HG03378 (cell line): Measurements from ENCODE around the gene WNT8B.

Experiments used
- ATAC-seq: cut with Tn5 transposase; IDR thresholded peaks from one replicate; pipeline ENCODE4 v1.9.1; 2021; ENCODE audit warnings: mild to moderate bottlenecking, moderate library complexity; ENCODE audit not compliant: unreplicated experiment

WNT8B gene

DNA sequence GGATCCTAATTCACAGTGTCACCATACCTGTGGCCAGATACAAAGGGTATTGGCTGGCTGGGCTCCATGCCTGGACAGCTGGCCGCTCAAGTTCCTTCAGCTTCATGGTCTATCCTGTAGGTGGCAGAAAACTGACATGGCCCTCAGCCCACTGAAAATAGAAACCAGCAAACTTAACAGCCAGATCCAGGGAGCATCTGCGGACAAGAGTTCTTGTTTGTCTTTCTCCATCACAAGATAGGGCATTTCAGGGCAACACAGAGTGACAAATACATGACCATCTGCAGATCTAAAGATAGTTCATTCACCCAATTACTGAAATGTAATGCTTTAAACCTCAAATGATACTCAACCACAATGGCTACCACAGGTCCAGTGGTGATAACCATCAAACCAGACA, 54.0 kb downstream of the WNT8B start:
- no peak for ATAC-seq

DNA sequence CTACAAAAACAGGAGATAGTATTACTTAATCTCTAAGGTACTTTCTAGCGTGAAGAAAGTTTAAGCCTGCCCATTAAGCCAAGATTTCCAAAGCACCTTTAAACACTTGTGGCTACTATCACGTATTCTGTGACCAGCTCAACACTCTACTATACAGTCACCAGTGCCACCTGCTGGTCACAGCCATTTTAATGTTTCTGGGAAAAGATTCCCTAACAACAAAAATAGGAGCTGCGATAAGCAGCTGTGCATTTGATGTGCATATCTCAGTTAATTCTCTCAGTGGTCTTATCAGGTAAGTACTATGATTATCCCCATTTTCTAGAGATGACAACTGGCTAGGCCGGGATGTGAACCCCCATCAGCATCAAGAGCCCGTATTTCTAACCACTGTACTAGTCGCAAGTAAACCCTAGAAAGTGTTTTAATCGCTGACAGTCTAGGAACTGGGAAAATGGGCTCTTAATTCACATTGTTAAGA, 56.0 kb downstream of the WNT8B start:
- no peak for ATAC-seq

DNA sequence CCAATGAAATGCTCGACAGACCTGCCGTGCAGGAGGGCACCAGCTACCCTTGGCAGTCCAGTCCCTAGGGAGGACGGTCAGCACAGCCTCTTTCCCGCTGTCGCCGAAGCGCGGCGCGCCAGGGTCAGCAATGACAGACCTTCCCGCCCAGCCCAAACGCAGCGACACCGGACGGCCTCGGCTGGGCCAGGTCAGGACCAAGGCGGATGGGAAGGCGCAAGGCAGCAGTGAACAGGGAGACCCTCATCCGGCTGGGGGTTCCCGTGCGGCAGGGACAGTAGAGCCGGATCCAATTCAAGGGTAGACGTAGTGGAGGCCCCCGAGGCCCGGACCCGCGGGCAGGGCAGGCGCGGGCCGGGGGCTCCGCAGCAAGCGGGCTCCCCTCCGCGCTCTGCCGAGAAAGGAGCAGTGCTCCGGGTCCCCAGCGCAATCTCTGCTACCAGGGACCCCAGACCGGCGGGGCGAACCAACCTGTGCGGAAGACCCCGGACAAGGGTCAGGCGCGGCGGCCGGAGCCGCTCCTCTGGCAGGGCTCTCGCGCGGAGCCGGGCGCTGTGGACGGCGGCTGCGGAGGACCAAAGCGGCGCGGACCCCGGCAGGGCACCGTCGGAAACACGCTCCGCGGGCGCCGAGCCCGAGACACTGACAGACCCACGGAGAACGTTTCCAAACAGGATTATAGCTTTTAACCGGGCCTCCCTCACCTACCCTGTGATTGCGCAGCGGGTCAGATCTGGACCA, 56.7 kb downstream of the WNT8B start, which contains the start of gene SEC31B:
Gene SEC31B (minus strand): TSS at position 551 of the 741 bp plus-strand sequence. CDS start 2,909 bp downstream, outside the sequence.
- ATAC-seq: no peak

DNA sequence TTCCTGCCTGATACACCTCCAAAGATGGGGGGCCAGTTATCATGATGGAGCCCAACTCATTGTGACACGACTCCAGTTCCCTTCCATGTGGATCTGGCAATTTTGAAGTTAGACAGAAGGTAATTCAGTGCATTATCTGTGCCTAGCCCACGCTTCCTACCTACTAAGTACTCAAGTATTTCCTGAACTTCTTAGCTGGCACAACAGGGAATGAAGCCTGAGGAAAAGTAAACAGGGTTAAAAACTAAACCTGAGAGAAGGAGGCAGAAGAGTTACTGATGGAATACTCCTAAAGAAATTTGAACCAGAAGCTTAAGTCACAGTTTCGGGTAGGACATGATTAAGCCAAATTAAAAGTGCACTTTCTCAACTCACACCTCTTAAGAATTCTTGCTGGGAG, 58.0 kb downstream of the WNT8B start:
- no peak for ATAC-seq

DNA sequence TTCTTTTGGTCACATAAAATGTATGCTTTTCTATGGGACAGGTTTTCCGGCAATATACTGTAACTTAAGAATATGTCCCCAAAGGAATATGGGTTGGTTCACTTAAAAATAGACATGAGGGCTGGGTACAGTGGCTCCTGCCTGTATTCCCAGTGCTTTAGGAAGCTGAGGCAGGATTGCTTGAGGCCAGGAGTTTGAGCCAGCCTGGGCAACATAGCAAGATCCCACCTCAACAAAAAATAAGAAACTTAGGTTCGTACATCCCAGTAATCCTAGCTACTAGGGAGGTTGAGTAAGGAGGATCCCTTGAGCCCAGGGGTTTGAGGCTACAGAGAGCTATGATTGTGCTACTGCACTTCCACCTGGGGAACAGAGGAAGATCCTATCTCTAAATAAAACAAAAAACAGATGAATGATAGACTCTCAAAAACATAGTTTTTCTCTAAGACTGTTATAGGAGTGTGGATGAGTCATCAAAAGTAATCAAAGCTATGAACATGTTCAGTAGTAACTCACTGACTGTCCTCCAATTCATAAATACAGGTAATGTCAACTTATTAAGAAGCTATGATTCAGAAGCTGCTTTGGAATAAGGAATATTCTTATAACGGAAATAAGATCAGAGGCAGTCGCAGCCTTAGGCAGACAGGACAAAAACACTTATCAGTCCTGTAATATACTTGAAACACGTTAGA, 59.4 kb downstream of the WNT8B start:
- ATAC-seq: no peak

DNA sequence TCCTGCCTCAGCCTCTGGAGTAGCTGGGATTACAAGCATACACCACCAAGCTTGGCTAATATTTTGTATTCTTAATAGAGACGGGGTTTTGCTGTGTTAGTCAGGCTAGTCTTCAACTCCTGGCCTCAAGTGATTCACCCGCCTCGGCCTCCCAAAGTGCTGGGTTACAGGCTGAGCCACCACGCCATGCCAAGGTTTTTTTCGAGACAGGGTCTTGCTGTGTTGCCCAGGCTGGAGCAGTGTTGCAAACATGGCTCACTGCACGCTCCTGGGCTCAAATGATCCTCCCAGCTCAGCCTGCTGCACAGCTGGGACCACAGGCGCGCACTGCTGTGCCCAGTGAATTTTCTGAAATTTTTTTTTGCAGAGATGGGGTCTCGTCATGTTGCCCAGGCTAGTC, 60.1 kb downstream of the WNT8B start:
- ATAC-seq: no peak

DNA sequence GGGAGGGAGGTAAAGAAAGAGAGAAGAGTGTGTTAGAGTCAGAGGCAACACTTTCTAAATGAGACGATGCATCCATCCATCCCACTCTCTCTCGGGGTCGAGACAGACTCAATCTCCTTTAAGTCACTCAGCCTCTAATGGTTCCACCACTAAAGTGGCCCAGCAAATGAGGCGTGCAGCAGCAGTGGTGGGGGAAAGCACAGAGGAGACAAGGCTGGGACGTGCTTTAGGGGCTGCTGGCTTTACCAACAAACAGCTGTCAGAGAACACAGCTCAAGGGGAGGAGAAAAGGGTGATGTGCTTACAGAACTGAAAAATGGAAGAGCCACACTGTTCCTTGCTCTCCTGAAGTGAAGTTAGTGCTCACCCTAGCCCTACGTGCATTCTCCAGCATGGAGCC, 61.4 kb downstream of the WNT8B start:
- ATAC-seq: no peak

DNA sequence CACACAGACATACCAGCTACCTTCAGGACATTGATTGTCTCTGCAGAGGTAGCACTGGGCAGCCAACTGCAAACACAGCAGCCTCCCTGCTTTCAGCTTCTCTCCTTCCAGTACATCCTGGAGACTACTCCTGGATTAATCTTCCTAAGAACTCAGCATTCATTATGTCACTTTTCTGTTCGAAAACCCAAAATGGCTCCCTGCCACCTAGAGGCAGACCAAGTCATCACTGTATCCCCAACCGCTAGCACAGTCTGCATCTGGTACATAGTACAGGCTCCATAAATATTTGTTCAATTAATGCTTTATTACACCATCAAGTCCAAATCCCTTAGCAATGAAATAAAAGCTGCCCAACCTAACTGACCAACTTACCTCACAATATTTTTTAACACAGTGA, 61.8 kb downstream of the WNT8B start:
- ATAC-seq: no peak

DNA sequence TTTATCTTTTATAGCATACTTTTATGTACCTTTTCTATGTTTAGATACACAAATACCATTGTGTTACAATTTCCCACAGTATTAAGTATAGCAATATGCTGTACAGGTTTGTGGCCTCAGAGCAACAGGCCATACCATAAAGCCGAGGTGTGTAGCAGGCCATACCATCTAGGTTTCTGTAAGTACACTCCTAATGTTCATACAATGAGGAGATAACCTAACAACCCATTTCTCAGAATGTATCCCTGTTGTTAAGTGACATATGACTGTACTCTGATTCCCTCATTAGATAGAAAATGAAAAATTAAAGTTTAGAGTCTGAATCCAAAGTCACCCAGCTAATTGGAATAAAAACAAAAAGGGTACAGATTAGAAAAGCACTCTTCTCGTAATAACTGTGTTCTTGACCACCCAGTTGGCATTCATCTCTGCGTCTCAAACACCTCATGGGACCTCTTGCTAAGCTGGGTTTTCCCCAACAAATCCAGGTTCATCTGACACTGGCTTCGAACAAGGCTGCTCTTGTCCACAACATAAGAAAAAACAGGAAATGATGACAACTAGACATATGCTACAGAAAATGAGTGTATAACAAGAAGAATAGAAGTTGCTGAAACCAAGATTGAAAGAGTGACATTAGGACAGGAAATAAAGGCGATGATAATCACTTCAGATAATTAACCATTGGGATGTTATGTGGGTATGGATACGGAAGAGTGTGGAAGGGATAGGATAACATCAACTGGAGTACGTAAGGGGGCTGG, 65.5 kb downstream of the WNT8B start:
- no peak for ATAC-seq

DNA sequence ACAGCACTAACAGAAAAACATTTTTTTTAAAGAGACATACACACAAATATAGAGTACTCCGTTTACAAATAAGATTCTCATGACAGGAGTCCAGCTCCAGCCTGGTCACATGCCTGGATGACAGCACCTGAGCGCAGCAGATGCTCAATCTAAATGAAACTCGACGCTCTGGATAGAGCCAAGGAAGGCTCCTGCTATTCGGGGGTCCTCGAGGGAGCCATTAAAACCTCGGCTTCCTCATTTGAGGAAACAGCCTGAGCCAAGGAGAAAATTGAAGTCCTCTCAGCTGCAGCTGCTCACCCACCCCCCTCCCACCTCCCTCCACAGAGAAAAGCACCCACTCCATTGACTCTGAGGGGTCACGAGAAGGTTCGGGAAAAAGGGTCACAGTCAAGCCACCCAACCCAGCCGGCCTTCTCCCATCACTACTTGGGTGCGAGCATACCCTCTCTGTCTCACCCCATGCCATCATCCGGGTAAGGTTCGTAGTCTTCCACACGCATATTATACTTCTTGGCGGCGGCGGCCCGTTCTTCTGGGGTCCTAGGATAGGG, 66.2 kb downstream of the WNT8B start:
- no peak for ATAC-seq

DNA sequence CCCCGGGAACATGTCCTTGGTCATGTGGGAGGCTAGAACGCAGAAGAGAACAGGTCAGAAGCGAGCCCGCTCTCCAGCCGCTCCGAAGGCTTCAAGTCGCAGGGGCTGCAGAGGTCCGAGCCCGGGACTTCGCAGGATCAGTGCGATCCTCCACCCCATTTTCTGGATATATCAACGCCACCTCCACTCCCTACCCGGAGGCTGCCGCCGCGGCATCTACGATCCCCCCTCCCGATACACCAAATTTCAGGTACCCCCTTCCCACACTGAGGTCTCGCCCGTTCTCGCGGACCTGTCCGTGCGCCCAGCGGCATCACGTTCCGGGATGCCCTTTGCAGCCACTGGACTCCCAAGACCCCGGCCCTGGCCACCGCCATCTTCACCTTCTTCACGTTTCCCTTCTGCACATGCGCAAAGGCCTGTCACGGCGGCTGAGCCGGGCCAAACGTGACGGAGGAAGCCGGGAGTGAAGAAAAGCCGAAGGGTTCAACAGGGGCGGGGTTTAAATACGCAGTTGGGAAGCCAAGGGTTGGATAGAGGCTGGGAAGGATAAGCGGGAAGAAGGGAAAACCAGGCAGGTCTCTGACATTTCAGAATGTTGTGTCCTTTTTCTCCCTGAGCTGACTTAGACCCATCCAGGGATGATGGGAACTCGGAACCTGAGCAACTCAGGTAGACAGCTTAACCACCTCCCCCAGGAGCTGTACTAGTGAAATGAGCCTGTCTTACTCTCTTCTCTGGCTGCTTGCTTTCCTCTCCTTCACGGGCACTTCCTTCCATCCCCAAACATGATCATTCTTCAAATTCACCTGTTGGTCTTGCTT, 66.9 kb downstream of the WNT8B start, which contains the start of gene NDUFB8:
Gene NDUFB8 (minus strand): TSS at position 397 of the 824 bp plus-strand sequence. CDS start 20 bp downstream, at position 377.
- no peak for ATAC-seq

DNA sequence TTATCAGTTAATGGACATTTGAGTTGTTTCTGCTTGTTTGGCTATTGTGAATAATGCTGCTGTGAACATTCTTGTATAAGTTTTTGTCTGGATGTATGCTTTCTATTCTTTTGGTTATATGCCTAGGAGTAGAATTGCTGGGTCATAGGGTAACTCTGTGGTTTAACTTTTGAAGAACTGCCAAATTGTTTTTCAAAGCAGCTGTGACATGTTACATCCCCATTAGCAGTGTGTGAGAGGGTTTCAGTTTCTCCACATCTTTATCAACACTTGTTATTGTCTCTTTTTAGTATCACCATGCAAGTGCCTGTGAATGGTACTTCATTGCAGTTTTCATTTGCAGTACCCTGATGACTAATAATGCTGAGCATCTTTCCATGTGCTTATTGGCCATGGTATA, 69.0 kb downstream of the WNT8B start:
- no peak for ATAC-seq
